GM21786 (cell line): ENCODE results near the gene CCDC192.

Experiments used
- ATAC-seq: cut with Tn5 transposase; IDR thresholded peaks from one replicate; pipeline ENCODE4 v1.9.1; 2021; ENCODE audit not compliant: unreplicated experiment

Gene CCDC192

DNA sequence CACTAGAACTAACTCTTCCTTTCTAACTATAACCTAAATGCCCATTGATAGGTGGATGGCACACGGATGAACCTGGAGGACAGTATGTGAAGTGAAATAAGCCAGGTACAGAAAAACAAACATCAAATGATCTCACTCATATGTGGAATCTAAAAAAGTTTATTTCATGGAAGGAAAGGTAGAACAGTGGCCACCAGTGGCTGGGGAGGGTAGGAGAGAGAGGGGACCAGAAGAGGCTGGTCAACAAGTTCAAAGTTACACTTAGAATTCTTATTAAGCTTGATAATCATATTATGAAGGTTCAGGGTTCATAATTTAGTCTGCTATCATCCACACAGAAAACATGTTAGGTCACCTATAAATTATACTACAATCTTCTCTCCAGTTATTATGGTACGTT is 272.8 kb downstream of the CCDC192 start:
- no peak for ATAC-seq

DNA sequence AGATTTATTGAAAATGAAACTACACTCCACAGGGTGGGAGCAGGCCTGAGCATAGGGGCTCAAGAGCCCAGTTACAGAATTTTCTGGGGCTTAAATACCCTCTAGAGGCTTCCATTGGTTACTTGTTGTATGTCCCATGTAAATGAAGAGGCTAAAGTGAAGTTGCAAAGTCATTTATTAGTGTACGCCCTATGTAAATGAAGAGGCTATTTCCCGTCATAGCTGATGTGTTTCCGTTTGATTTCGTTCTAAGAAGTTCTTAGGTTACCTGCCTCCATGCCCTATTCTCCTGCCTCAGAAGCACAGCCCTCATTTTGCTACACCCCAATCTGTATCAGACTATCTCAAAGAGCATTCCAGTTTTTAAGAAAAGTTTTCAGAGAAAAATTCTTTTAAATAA is 273.3 kb downstream of the CCDC192 start:
- ATAC-seq, result no peak

DNA sequence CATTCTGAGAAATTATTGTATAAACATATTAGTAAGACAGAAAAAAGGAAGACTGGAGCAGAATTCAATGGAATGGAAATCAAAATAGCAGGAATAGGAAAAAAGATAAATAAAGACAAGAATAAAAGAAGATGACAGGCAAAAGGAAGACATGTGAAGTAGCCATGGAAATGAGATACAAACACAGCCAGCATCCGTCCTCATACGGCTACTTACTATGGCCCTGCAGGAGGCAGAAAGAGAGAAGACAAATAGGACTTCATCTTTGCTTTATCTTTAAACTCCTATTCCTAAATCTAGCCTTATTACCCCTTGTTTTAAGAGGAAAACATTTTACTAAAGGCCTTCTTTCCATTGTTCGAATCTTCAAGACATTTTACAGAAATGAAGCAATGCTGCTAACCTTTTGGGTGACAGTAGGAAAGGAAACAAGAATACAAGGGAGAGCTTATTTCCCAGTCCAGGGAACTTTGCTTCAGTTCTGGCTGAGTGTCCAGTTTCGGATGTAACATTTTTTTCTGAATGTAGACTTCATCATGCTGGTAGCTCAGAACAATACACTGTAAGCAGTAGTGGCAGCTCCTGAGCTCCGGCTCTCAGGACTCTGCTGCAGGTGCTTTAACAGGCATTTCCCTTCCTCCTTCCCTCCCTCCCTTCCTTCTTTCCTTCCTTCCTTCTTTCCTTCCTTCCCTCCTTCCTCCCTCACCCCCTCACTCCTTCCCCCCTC is 274.0 kb downstream of the CCDC192 start:
- ATAC-seq, result no peak

DNA sequence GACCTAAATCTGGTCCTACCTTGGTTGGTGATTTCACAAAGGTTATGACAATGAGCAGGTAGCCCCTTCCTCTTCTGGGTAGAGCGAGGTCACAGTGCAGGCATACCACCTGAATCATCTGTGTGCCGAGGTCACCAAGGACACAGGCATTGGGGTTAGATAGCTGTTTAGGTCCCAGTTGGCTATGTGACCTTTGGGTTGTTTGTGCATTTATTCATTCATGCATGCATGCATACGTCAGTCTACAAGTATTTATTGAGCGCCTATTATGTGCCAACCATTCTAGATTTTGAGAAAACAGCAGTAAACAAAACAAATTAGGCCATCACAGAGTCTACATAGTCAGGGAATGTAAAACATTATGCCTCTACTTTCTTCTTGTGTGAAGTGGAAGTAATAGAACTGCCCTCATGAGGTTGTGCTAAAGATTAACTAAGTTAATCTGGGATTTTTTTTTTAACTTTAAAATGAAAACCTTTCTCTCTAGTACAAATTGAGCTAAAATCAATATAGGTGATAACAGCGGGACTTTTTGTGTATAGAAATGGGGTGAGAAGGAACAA is 275.6 kb downstream of the CCDC192 start:
- no peak for ATAC-seq

DNA sequence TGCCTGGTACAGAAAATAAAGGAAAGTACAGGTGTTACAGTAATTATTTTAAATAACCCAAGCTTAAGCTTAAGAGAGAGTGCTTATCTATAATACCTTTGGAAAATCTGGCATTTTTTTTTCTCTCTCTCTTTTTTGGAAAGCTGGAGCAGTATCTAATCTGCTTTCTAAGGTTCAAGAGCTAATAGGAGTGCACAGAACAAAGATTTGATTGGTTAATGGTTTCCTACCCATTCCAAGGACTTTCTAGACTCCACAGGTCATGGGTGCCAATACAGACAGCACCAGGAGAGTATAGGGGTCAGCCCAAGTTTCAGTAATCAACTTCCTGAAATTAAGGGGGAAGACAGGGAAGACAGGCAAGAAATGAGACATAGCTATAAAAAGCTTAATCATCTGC is 276.3 kb downstream of the CCDC192 start:
- ATAC-seq, result no peak

DNA sequence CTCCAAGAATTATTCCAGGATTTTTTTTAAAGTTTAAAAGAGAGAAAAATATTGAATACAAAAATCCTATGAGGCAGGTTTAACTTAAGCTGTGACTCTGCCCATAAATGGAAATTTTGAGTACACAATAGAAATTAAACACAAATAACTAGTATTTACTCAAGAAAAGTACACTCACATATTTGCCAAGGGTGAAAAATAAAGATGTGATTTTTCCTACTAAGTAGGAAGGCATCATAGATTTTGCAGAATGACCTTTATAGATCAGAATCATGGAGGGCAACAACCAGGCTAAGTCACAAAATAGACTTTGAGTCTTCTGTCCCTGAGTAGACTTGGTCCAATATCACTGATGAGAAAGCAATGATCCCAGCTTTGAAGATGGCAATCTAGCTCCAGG is 277.7 kb downstream of the CCDC192 start:
- no peak for ATAC-seq

DNA sequence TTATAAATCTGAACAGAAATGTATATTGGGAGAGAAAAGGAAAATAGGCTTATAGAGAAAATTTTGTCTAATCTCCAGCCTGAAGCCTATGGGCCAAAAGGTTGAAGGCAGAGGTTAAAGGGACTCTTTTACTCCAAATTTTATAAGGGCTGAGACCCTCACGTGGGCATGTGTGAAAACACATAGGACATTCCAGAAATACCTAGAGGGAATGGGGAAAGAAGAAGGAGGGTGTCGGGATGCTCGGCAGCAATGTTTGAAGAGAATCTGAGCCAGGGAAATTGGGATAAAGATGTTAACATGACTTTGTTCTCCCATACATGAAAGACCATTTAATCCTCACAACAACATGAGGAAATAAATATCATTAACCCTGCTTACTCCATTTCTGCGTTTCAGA is 278.3 kb downstream of the CCDC192 start:
- no peak for ATAC-seq

DNA sequence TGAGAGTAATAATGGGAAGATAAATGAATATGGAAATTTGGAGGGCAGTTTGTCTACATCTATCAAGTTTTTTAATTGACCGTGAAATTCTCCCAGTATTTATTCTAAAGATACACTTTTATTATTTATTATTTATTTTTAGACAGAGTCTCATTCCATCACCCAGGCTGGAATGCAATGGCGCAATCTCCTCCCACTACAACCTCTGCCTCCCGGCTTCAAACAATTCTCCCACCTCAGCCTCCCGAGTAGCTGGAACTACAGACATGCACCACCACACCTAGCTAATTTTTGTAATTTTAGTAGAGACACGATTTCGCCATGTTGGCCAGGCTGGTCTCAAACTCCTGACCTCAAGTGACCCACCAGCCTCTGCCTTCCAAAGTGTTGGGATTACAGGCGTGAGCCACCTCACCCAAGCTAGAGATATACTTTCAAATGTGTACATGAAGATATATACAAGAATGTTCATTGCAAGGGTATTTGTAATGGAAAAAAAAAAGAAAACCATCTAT is 282.7 kb downstream of the CCDC192 start:
- no peak for ATAC-seq

DNA sequence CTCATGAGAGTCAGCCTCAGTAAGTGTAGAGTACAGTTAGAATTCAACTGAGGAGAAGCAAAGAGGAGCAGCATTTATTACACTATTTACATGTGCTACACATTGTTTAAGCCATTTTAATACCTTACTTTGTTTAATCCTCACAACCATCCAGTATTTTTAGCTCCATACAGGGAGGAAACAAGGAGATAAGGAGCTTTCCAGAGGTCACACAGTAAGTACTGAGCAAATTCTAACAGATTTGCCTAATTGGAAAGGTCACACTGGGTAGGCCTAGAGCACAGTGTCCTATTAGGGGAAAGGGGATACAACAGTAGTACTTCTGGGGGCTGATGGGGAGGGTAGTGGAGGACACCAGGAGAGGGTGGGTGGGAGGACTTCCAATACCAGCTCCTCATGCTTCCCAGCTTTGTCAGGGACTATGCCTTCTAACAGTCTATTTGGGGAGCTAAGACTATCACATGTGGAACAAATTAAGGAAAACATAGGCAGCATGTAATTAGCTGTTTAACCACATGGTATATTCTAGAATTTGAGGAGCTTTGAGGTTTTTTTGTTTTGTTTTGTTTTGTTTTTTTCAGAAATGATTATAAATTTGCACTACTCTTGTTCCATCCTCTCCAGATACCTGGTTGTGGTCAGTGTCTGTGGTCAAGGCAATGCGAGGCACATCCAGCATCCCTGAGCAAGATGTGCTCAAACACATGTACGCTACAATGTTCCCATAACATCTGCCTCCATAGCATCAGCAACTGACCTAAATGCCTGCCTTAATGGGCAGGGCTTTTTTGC is 284.4 kb downstream of the CCDC192 start:
- ATAC-seq, result no peak

DNA sequence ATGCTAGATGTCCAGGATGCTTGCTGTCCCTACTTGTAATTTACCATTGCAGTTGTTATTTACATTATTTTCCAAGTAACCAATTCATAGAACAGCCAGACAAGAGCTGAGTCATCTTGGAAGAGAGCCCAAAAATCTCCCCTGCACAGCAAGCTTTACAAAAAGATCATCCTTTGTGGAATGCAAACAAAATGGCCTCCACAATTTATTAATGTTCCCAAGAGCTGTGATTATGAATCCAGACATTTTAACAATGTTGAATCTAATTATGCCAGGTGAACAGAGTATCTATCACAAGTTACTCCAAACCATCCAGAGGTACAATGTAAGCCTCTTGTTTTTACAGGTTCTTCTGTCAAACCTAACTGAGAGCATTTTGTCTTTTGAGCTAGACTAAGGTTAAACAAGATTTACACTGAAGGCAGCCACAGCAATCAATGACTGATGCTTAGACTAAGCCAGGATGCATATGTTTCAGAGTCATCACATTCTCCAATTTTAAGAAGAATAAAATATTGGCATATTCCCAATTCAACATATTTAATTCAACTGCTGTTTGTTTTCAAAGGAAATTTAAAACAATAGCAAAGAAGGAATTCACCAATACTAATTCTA is 285.1 kb downstream of the CCDC192 start:
- no peak for ATAC-seq
